Astrocyte (in vitro differentiated cells and primary cell): ENCODE results near the gene CTXND1.

Experiments
- CTCF ChIP-seq: IDR thresholded peaks from 2 replicates; pipeline ENCODE4 v1.5.1; 2011; ENCODE audit warnings: low read depth, mild to moderate bottlenecking, inconsistent platforms, low read length, moderate library complexity; ENCODE audit not compliant: insufficient read depth
- EZH2 ChIP-seq: IDR thresholded peaks from 2 replicates; pipeline ENCODE4 v1.6.1; 2012; ENCODE audit warnings: mild to moderate bottlenecking, low read length, inconsistent platforms; ENCODE audit not compliant: insufficient read depth

- no peak for TF ChIP-seq CTCF
- TF ChIP-seq EZH2, result no peak
Measured at GRCh38 chr15:80289528-80290495, 37.8 kb upstream of the CTXND1 start.
